WTC11 (cell line): ENCODE measurements around the gene EBF3.

Experiments used
- ESRRA ChIP-seq: sonication (generic); formaldehyde crosslinking; IDR thresholded peaks from 2 replicates; pipeline ENCODE4 v1.8.1; 2022; ENCODE audit warnings: mild to moderate bottlenecking, missing genetic modification reagents, borderline replicate concordance
- SP1 ChIP-seq: sonication (generic); formaldehyde crosslinking; conservative IDR thresholded peaks from 2 replicates; pipeline ENCODE4 v1.8.1; 2022; ENCODE audit warnings: missing genetic modification reagents
- TF ChIP-seq, protein P1 (sequence below): fragments of 200-600 bp; IDR thresholded peaks from 2 replicates; pipeline ENCODE4 v1.8.0; 2022; ENCODE audit warnings: antibody characterized with exemption

DNA sequence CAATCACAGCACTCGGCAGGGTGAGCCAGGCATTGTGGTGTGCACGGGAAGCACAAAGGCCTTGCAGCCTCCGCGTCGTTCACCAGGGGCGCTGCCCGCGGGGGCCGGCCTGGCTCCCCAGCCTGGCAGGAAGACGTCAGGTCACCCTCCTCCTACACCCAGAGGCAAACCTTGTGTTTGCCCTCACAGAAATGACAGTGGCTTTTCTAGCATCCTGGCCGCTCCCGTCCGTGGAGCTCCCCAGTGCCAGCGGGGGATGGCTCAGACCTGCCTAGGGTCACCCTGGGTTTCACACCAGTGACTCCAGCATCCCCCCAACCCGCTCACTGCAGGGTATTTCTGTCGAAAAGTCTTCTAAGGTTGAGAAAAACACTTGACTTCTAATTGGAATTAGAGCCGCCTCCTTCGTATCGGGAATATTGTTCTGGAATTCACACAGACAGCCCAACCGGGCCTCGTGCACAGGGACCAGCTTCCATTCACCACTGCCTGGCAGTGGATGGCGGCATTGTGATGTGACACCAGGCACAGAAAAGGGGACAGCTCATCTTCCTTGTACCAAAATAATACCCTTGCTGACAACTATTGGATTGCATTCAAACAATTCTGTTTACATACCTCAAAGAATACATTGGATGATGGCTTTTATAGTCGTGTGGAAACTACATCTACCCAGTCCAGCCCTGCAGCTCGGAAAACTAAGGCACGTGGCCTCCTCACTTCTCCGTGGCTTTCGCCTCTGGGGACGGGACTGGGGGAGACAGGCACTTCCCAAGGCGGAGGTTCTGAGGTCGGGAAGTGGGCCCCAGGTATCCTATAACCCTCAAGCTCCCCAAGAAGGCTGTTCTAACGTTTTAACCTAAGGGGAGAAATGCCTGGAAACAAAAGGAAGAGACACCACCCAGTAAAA, 109.0 kb downstream of the EBF3 start:
- TF ChIP-seq ESRRA (no peak), SP1 (CRISPR knock-in tag) (no peak)
- TF ChIP-seq, protein P1, sequence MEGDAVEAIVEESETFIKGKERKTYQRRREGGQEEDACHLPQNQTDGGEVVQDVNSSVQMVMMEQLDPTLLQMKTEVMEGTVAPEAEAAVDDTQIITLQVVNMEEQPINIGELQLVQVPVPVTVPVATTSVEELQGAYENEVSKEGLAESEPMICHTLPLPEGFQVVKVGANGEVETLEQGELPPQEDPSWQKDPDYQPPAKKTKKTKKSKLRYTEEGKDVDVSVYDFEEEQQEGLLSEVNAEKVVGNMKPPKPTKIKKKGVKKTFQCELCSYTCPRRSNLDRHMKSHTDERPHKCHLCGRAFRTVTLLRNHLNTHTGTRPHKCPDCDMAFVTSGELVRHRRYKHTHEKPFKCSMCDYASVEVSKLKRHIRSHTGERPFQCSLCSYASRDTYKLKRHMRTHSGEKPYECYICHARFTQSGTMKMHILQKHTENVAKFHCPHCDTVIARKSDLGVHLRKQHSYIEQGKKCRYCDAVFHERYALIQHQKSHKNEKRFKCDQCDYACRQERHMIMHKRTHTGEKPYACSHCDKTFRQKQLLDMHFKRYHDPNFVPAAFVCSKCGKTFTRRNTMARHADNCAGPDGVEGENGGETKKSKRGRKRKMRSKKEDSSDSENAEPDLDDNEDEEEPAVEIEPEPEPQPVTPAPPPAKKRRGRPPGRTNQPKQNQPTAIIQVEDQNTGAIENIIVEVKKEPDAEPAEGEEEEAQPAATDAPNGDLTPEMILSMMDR, result no peak
